Subcutaneous abdominal adipose tissue (tissue), 5 donors: ENCODE measurements around the gene ABHD17C.
"Not testable (repeated sequence)": the region's sequence is repeated elsewhere in the genome, so short reads cannot be mapped to it uniquely, and the experiment has no call there.

Experiments used
- H3K27ac ChIP-seq: one replicate; pipeline ENCODE4 v1.7.0; 2013; ENCODE audit warnings: low read depth, mild to moderate bottlenecking, inconsistent platforms, low read length, moderate library complexity
- H3K27me3 ChIP-seq, 5 donors: one replicate each; pipeline ENCODE4 v1.7.0; 2013; ENCODE audit warnings: low read length in 5 of 5, inconsistent platforms in 1 of 5; ENCODE audit not compliant: control insufficient read depth in 5 of 5, insufficient read depth in 4 of 5
- H3K36me3 ChIP-seq, 5 donors: one replicate each; pipeline ENCODE4 v1.7.0; 2013; ENCODE audit warnings: low read length in 5 of 5; ENCODE audit not compliant: control insufficient read depth in 5 of 5, insufficient read depth in 5 of 5
- H3K4me1 ChIP-seq, 5 donors: one replicate each; pipeline ENCODE4 v1.7.0; 2013; ENCODE audit warnings: low read length in 5 of 5, mild to moderate bottlenecking in 3 of 5, moderate library complexity in 1 of 5; ENCODE audit not compliant: control insufficient read depth in 5 of 5, insufficient read depth in 5 of 5
- H3K4me3 ChIP-seq, 5 donors: one replicate each; pipeline ENCODE4 v1.7.0; 2013; ENCODE audit warnings: low read length in 5 of 5, low read depth in 1 of 5
- H3K9ac ChIP-seq, 5 donors: one replicate each; pipeline ENCODE4 v1.7.0; 2013; ENCODE audit warnings: low read length in 5 of 5, mild to moderate bottlenecking in 4 of 5, moderate library complexity in 3 of 5
- H3K9me3 ChIP-seq, 5 donors: one replicate each; pipeline ENCODE4 v1.7.0; 2013; ENCODE audit warnings: low read length in 5 of 5; ENCODE audit not compliant: control insufficient read depth in 5 of 5
- donor health status: healthy.
- donor health status: healthy.
- donor health status: healthy.
- donor health status: healthy.
- donor health status: healthy.

ABHD17C gene

GRCh38 chr15:80695099-80695910 lies at the start of gene ABHD17C:
Gene ABHD17C, plus strand, starts transcription at chr15:80695310. Its CDS starts 120 bp downstream, at chr15:80695430.
- H3K27me3 ChIP-seq = no peaks in the 10 kb centered on the region
- H3K36me3 ChIP-seq = no peaks in the 10 kb centered on the region
- no peaks in the 10 kb centered on the region for H3K9me3 ChIP-seq
- peaks cover 3 to 48% (median 38%) of the 10 kb centered on the region in 5 donors for H3K4me1 ChIP-seq
- peak within 1 kb of the TSS; percentile 77 to 88 (median 83) for H3K4me3 ChIP-seq
- H3K27ac ChIP-seq = peak within 1 kb of the TSS; percentile 45
- peak within 1 kb of the TSS; percentile 39 to 82 (median 63) for H3K9ac ChIP-seq

GRCh38 chr15:80645494-80646065 lies 49.5 kb upstream of the ABHD17C start:
- Histone ChIP-seq H3K9me3 (peaks cover 0 to 7% (median 5%) of the 10 kb centered on the region in 5 donors), H3K27me3 (peaks cover 0 to 4% (median 0%) of the 10 kb centered on the region in 5 donors), H3K9ac (no peak overlapping the region), H3K27ac (no peak overlapping the region), H3K4me1 (no peaks in the 10 kb centered on the region), H3K36me3 (no peaks in the 10 kb centered on the region), H3K4me3 (no peak overlapping the region)

GRCh38 chr15:80647424-80647823 lies 47.7 kb upstream of the ABHD17C start:
- H3K9me3 ChIP-seq = peaks cover 4 to 12% (median 10%) of the 10 kb centered on the region in 5 donors
- not testable (repeated sequence) for H3K9ac ChIP-seq, H3K36me3 ChIP-seq, H3K27me3 ChIP-seq, H3K27ac ChIP-seq, H3K4me1 ChIP-seq, H3K4me3 ChIP-seq

- Histone ChIP-seq H3K36me3 (no peaks in the 10 kb centered on the region), H3K27me3 (no peaks in the 10 kb centered on the region), H3K9me3 (peaks cover 7 to 22% (median 16%) of the 10 kb centered on the region in 5 donors), H3K27ac (no peak overlapping the region), H3K9ac (no peak overlapping the region), H3K4me1 (no peaks in the 10 kb centered on the region), H3K4me3 (no peak overlapping the region)
Observed at GRCh38 chr15:80654299-80654698, 40.8 kb upstream of the ABHD17C start.

- H3K9ac ChIP-seq = no peak overlapping the region
- no peaks in the 10 kb centered on the region for H3K36me3 ChIP-seq
- no peak overlapping the region for H3K27ac ChIP-seq
- H3K4me1 ChIP-seq = no peaks in the 10 kb centered on the region
- no peak overlapping the region for H3K4me3 ChIP-seq
- peaks cover 0 to under 1% (median 0%) of the 10 kb centered on the region in 5 donors for H3K9me3 ChIP-seq
- H3K27me3 ChIP-seq = no peaks in the 10 kb centered on the region
Observed at GRCh38 chr15:80659375-80659774, 35.7 kb upstream of the ABHD17C start.

- H3K4me3 ChIP-seq = no peak overlapping the region
- H3K36me3 ChIP-seq = no peaks in the 10 kb centered on the region
- no peaks in the 10 kb centered on the region for H3K27me3 ChIP-seq
- no peak overlapping the region for H3K27ac ChIP-seq
- no peaks in the 10 kb centered on the region for H3K9me3 ChIP-seq
- H3K9ac ChIP-seq = no peak overlapping the region
- no peaks in the 10 kb centered on the region for H3K4me1 ChIP-seq
Observed at GRCh38 chr15:80660119-80660518, 35.0 kb upstream of the ABHD17C start.

GRCh38 chr15:80662129-80662528 lies 33.0 kb upstream of the ABHD17C start:
- Histone ChIP-seq H3K4me1 (no peaks in the 10 kb centered on the region), H3K27me3 (no peaks in the 10 kb centered on the region), H3K4me3 (no peak overlapping the region), H3K27ac (no peak overlapping the region), H3K36me3 (no peaks in the 10 kb centered on the region), H3K9me3 (no peaks in the 10 kb centered on the region), H3K9ac (no peak overlapping the region)

GRCh38 chr15:80662757-80663553 lies 32.2 kb upstream of the ABHD17C start:
- H3K9me3 ChIP-seq = no peaks in the 10 kb centered on the region
- H3K9ac ChIP-seq = no peak overlapping the region
- no peaks in the 10 kb centered on the region for H3K36me3 ChIP-seq
- no peaks in the 10 kb centered on the region for H3K4me1 ChIP-seq
- no peak overlapping the region for H3K4me3 ChIP-seq
- H3K27me3 ChIP-seq = no peaks in the 10 kb centered on the region
- H3K27ac ChIP-seq = no peak overlapping the region

- H3K27me3 ChIP-seq = no peaks in the 10 kb centered on the region
- no peak overlapping the region for H3K4me3 ChIP-seq
- no peaks in the 10 kb centered on the region for H3K9me3 ChIP-seq
- H3K36me3 ChIP-seq = no peaks in the 10 kb centered on the region
- no peak overlapping the region for H3K9ac ChIP-seq
- H3K4me1 ChIP-seq = no peaks in the 10 kb centered on the region
- H3K27ac ChIP-seq = no peak overlapping the region
Observed at GRCh38 chr15:80665151-80665550, 30.0 kb upstream of the ABHD17C start.

- Histone ChIP-seq H3K27me3 (no peaks in the 10 kb centered on the region), H3K4me3 (no peak overlapping the region), H3K4me1 (no peaks in the 10 kb centered on the region), H3K9me3 (peaks cover 0 to 13% (median 0%) of the 10 kb centered on the region in 5 donors), H3K36me3 (no peaks in the 10 kb centered on the region), H3K27ac (no peak overlapping the region), H3K9ac (no peak overlapping the region)
Observed at GRCh38 chr15:80667936-80668335, 27.2 kb upstream of the ABHD17C start.
